NK-92 (cell line): ENCODE measurements around the gene LYRM4.
"Not testable (repeated sequence)": the region's sequence is repeated elsewhere in the genome, so short reads cannot be mapped to it uniquely, and the experiment has no call there.

Source experiments
- DNase-seq: peaks from one replicate; lab custom pipeline; 2025; ENCODE audit not compliant: unreplicated experiment; lab: John Stamatoyannopoulos, UW

The LYRM4 gene

GRCh38 chr6:5123296-5124143 is 137.2 kb downstream of the LYRM4 start:
- no peak for DNase-seq

- no peak for DNase-seq
These were observed 138.1 kb downstream of the LYRM4 start for GRCh38 chr6:5122504-5123112.

- DNase-seq, result no peak
These were observed 138.8 kb downstream of the LYRM4 start for GRCh38 chr6:5121956-5122355.

- no peak for DNase-seq
These were observed 139.3 kb downstream of the LYRM4 start for GRCh38 chr6:5121479-5121878.

- not testable (repeated sequence) for DNase-seq
These were observed 140.2 kb downstream of the LYRM4 start for GRCh38 chr6:5120543-5120942.

- DNase-seq, result no peak
These were observed 140.7 kb downstream of the LYRM4 start for GRCh38 chr6:5120011-5120410.

- no peak for DNase-seq
These were observed 141.4 kb downstream of the LYRM4 start for GRCh38 chr6:5119090-5119951.

GRCh38 chr6:5116243-5116991 is 144.3 kb downstream of the LYRM4 start:
- DNase-seq, result no peak

GRCh38 chr6:5115168-5115567 is 145.6 kb downstream of the LYRM4 start:
- DNase-seq, result no peak

GRCh38 chr6:5113096-5113495 is 147.7 kb downstream of the LYRM4 start:
- DNase-seq, result no peak

- DNase-seq, result no peak
These were observed 148.5 kb downstream of the LYRM4 start for GRCh38 chr6:5112066-5112799.

- DNase-seq, result no peak
These were observed 149.1 kb downstream of the LYRM4 start for GRCh38 chr6:5111626-5112025.

- DNase-seq, result no peak
These were observed 150.5 kb downstream of the LYRM4 start for GRCh38 chr6:5110246-5110645.

- DNase-seq, result no peak
These were observed 151.3 kb downstream of the LYRM4 start for GRCh38 chr6:5109436-5109835.

- DNase-seq, result no peak
These were observed 152.1 kb downstream of the LYRM4 start for GRCh38 chr6:5108536-5109150.

- DNase-seq, result no peak
These were observed 152.7 kb downstream of the LYRM4 start for GRCh38 chr6:5108068-5108467.

GRCh38 chr6:5107341-5107740 is 153.4 kb downstream of the LYRM4 start:
- no peak for DNase-seq

- no peak for DNase-seq
These were observed 155.6 kb downstream of the LYRM4 start for GRCh38 chr6:5105146-5105545.

GRCh38 chr6:5104667-5105066 is 156.1 kb downstream of the LYRM4 start:
- no peak for DNase-seq

GRCh38 chr6:5103250-5103649 is 157.5 kb downstream of the LYRM4 start:
- no peak for DNase-seq
